Calu3 (cell line): Measurements from ENCODE around the gene ATP11A. TPM values are rescaled to one million over a fixed set of nuclear protein-coding genes. Genes with fewer than 3 reads are reported as not detected.

Experiments
- BruUV-seq: library from RNA; stranded (reverse); fragments of 400-500 nt; replicated peaks from 2 replicates; lab custom pipeline; 2021; lab: Mats Ljungman, UMichigan
- CTCF ChIA-PET: fragments of 300-600 bp; sonication (Branson Sonifier 250); formaldehyde crosslinking; loops from one replicate; lab custom pipeline; 2022; ENCODE audit warnings: antibody characterized with exemption; lab: Charles Lee
- DNase-seq: peaks from one replicate; pipeline ENCODE4 v3.0.0; 2022
- H3K27ac Mint-ChIP-seq: one replicate; pipeline ENCODE4 v1.8.0; 2022; ENCODE audit warnings: mixed read lengths; ENCODE audit not compliant: unreplicated experiment
- H3K27me3 Mint-ChIP-seq: one replicate; pipeline ENCODE4 v1.8.0; 2022; ENCODE audit warnings: mixed read lengths; ENCODE audit not compliant: unreplicated experiment
- H3K36me3 Mint-ChIP-seq: one replicate; pipeline ENCODE4 v1.8.0; 2022; ENCODE audit warnings: mild to moderate bottlenecking, moderate library complexity, mixed read lengths; ENCODE audit not compliant: insufficient read depth, unreplicated experiment
- H3K4me1 Mint-ChIP-seq: one replicate; pipeline ENCODE4 v1.8.0; 2022; ENCODE audit warnings: mild to moderate bottlenecking, low read depth, mixed read lengths; ENCODE audit not compliant: unreplicated experiment
- H3K4me3 Mint-ChIP-seq: one replicate; pipeline ENCODE4 v1.8.0; 2022; ENCODE audit warnings: mild to moderate bottlenecking, low read depth, moderate library complexity, mixed read lengths; ENCODE audit not compliant: unreplicated experiment
- H3K9me3 Mint-ChIP-seq: one replicate; pipeline ENCODE4 v1.8.0; 2022; ENCODE audit warnings: low read depth, mixed read lengths; ENCODE audit not compliant: unreplicated experiment
- CTCF ChIP-seq: fragments of 200-600 bp; IDR thresholded peaks from one replicate; pipeline ENCODE4 v1.8.0; 2022; ENCODE audit warnings: antibody characterized with exemption; ENCODE audit not compliant: unreplicated experiment
- intact Hi-C: fragments of 100-400 bp; cut with micrococcal nuclease; formaldehyde crosslinking; loops from one replicate; pipeline ENCODE4 v1.10.0; 2022; ENCODE audit not compliant: unreplicated experiment
- total RNA-seq: library from RNA; stranded (reverse); gene quantifications from 2 replicates; pipeline ENCODE4 v1.2.3, GENCODE V29; 2022

Gene ATP11A
- total RNA-seq, 1 experiment from 2014 or later = 115 TPM

- BruUV-seq = no TSS peak
- Mint-ChIP-seq H3K27ac (no peak overlapping the region), H3K4me3 (no peak overlapping the region), H3K36me3 (peaks cover 16% of the 10 kb centered on the region), H3K27me3 (no peaks in the 10 kb centered on the region), H3K4me1 (peaks cover 28% of the 10 kb centered on the region), H3K9me3 (no peaks in the 10 kb centered on the region)
- DNase-seq = no peak
- intact Hi-C loops = no loop called here
- CTCF ChIA-PET = no interaction called here
- TF ChIP-seq CTCF = no peak
These were observed 27.1 kb downstream of the ATP11A start for GRCh38 chr13:112716841-112717520.

DNA sequence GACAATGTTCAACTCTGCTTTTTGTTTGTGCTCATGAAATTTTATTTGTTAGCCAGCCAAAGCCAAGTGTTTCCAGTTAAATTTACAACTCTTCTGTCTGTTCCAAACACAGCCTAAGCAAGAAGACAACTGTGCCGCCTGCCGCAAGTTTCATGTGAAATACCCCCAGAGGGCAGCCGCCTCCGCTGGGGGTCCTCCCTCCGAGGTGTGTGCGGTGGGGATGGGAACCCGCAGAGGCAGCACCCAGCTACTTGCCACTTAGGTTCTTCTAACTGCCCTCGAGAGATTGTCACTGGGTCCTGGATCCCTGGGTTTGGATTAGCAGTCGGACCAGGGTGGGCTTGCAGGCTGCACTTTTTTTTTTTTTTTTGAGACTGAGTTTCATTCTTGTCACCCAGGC, 28.5 kb downstream of the ATP11A start:
- BruUV-seq = no TSS peak
- TF ChIP-seq CTCF = no peak
- no peak overlapping the region for H3K27ac Mint-ChIP-seq

DNA sequence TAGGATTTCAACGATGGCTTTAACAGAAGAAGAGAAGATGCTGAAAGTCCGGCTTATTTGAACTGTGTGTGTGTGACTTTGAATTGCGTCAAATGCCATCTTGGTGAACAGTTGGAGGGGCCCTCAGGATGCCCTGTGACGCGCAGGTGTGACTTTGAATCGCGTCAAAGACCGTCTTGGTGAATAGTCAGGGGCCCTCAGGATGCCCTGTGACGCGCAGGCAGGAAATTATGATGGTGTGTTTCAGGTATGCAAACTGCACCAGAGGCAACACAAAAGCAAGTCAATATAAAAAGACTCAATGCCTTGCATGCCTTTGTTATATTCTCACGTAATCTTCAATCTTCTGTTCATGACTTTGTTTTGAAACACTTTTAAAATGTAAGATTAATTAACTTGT, 29.2 kb downstream of the ATP11A start:
- no peaks in the 10 kb centered on the region for H3K27me3 Mint-ChIP-seq
- CTCF ChIA-PET = no interaction called here
- peak overlapping the region; percentile 93 for H3K27ac Mint-ChIP-seq
- no peaks in the 10 kb centered on the region for H3K9me3 Mint-ChIP-seq
- TF ChIP-seq CTCF = no peak
- no TSS peak for BruUV-seq
- intact Hi-C loops = no loop called here
- H3K4me3 Mint-ChIP-seq = no peak overlapping the region
- H3K36me3 Mint-ChIP-seq = peaks cover 25% of the 10 kb centered on the region
- peaks cover 33% of the 10 kb centered on the region for H3K4me1 Mint-ChIP-seq
- DNase-seq = peak; percentile 18

More for the DNA sequence above, 28.5 kb downstream of the ATP11A start:
- DNase-seq = no peak
- Mint-ChIP-seq H3K4me1 (peaks cover 36% of the 10 kb centered on the region), H3K27me3 (no peaks in the 10 kb centered on the region), H3K4me3 (no peak overlapping the region), H3K36me3 (peaks cover 25% of the 10 kb centered on the region), H3K9me3 (no peaks in the 10 kb centered on the region)
- intact Hi-C loops = no loop called here
- CTCF ChIA-PET = no interaction called here

DNA sequence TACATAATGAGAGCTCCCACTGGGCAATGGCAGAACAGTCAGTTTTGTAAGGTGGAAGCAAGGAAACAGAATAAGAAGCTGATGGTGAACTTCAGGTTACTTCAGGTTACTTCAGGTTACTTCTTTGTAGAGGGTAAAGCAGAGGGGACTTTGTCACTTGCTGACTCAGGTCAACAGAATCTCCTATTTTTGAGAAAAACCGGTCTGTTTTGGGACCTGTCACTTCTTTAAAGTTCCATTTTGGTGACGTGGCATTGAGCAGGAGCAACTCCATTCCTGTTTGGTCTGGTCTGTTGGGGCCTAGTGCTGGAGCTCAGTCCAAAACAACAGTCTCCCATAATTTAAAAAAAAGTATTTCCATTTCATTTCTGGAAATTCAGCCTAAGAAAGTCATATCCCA, 29.7 kb downstream of the ATP11A start:
- Mint-ChIP-seq H3K36me3 (peaks cover 24% of the 10 kb centered on the region), H3K4me3 (peak overlapping the region; percentile 24), H3K27ac (peak overlapping the region; percentile 93), H3K4me1 (peaks cover 27% of the 10 kb centered on the region), H3K9me3 (no peaks in the 10 kb centered on the region), H3K27me3 (no peaks in the 10 kb centered on the region)
- BruUV-seq = no TSS peak
- TF ChIP-seq CTCF = no peak
- intact Hi-C loops = no loop called here
- no peak for DNase-seq
- CTCF ChIA-PET = no interaction called here
